A549 (cell line): ENCODE results near the gene HDGF.

Experiments
- CTCF ChIP-seq: fragments of >200 bp; sonication (Bioruptor Twin); formaldehyde crosslinking; IDR thresholded peaks from 3 replicates; pipeline ENCODE4 v1.5.1; 2016
- EP300 ChIP-seq, 2 experiments: fragments of >200 bp; sonication (Bioruptor Twin); formaldehyde crosslinking; IDR thresholded peaks; 2 replicates in 1 of 2; 3 replicates in 1 of 2; pipeline ENCODE4 v1.6.1; 2016 to 2017
- ESRRA ChIP-seq: fragments of 150-350 bp; IDR thresholded peaks from 2 replicates; pipeline ENCODE4 v1.6.1; 2014; ENCODE audit warnings: mild to moderate bottlenecking, low read length, borderline replicate concordance
- HDAC2 ChIP-seq: fragments of 200-600 bp; sonication (generic); IDR thresholded peaks from 2 replicates; pipeline ENCODE4 v1.6.1; 2016
- HOXA7 ChIP-seq: fragments of 250-450 bp; sonication (Bioruptor Pico); IDR thresholded peaks from 2 replicates; pipeline ENCODE4 v1.5.0; 2020; ENCODE audit warnings: mild to moderate bottlenecking, moderate library complexity
- JUN ChIP-seq, 2 experiments: fragments of >200 bp; sonication (Bioruptor Twin); formaldehyde crosslinking; IDR thresholded peaks; 2 replicates in 1 of 2; 3 replicates in 1 of 2; pipeline ENCODE4 v1.6.1; 2016 to 2017
- MAZ ChIP-seq: fragments of 150-350 bp; IDR thresholded peaks from 2 replicates; pipeline ENCODE4 v1.6.1; 2014; ENCODE audit warnings: antibody characterized with exemption, low read depth, low read length, borderline replicate concordance
- PBX3 ChIP-seq: IDR thresholded peaks from 2 replicates; pipeline ENCODE4 v1.6.1; 2012
- POLR2A ChIP-seq: IDR thresholded peaks from 2 replicates; pipeline ENCODE4 v1.6.1; 2012; ENCODE audit warnings: mild to moderate bottlenecking, low read length
- RAD21 ChIP-seq, 2 experiments: fragments of >200 bp in 1 of 2; sonication (Bioruptor Twin) in 1 of 2; formaldehyde crosslinking in 1 of 2; IDR thresholded peaks in 1 of 2; conservative IDR thresholded peaks in 1 of 2; 2 replicates in 1 of 2; 3 replicates in 1 of 2; pipeline ENCODE4 v1.6.1; 2012 to 2018; ENCODE audit warnings: inconsistent platforms in 1 of 2
- RCOR1 ChIP-seq: fragments of 150-350 bp; IDR thresholded peaks from 2 replicates; pipeline ENCODE4 v1.6.1; 2014; ENCODE audit warnings: antibody characterized with exemption, low read length, low read depth
- TF ChIP-seq, protein P1 (sequence below): IDR thresholded peaks from 2 replicates; pipeline ENCODE4 v1.6.1; 2012

DNA sequence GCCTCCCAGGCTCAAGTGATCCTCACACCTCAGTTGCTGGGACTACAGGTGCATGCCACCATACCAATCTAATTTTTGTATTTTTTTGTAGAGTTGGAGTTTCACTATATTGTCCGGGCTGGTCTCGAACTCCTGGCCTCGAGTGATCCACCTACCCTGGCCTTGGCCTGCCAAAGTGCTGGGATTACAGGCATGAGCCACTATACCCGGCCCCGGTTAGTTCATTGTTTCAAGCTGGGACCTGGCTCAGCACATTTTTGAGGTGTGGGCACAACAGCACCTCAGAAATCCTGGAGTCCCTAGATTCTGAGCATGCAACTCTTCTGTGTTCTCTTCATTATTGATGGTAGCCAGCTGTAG is 43.9 kb upstream of the HDGF start:
- TF ChIP-seq ESRRA (no peak), CTCF (no peak), JUN (IDR thresholded peaks at IDR 0.05) (no peak), RCOR1 (no peak), HDAC2 (no peak), RAD21 (conservative IDR thresholded peaks at IDR 0.05 in 1 of 2, IDR thresholded peaks at IDR 0.05 in 1 of 2) (no peak), EP300 (IDR thresholded peaks at IDR 0.05) (no peak), PBX3 (no peak), POLR2A (no peak), HOXA7 (no peak), MAZ (no peak)
- TF ChIP-seq, protein P1, sequence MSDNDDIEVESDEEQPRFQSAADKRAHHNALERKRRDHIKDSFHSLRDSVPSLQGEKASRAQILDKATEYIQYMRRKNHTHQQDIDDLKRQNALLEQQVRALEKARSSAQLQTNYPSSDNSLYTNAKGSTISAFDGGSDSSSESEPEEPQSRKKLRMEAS, result no peak
